GM19468 (cell line): ENCODE measurements around the gene NHEJ1.

ENCODE experiments used
- ATAC-seq: cut with Tn5 transposase; IDR thresholded peaks from one replicate; pipeline ENCODE4 v1.9.1; 2021; ENCODE audit warnings: mild to moderate bottlenecking, moderate library complexity, moderate number of reproducible peaks; ENCODE audit not compliant: unreplicated experiment; ENCODE audit errors: extremely low read depth

Gene NHEJ1

DNA sequence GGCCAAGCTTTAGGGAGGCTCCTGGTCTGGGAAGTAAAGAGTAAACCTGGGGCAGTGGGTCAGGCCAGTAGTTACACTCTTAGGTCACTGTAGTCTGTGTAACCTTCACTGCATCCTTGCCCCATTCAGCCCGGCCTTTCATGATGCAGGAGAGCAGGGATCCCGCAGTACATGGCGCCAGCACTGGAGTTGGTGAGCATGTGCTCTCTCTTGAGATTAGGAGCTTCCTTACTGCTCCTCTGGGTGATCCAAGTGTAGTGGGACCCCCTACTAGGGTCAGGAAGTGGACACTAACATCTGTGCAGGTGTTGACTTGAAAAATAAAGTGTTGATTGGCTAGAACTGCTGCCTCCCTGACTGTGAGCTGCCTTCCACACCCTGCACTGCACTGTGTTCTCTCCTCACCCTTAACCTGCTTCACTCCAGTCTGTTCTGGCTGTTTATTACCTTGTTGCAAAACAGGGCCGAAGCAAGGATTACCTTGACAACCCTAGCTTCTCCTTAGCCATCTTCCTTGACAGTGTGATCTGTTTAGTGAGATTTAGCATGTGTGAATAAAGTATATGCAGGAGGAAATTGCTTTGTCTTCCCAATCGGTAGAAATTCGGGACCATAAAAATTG, 22.6 kb upstream of the NHEJ1 start:
- ATAC-seq: no peak

DNA sequence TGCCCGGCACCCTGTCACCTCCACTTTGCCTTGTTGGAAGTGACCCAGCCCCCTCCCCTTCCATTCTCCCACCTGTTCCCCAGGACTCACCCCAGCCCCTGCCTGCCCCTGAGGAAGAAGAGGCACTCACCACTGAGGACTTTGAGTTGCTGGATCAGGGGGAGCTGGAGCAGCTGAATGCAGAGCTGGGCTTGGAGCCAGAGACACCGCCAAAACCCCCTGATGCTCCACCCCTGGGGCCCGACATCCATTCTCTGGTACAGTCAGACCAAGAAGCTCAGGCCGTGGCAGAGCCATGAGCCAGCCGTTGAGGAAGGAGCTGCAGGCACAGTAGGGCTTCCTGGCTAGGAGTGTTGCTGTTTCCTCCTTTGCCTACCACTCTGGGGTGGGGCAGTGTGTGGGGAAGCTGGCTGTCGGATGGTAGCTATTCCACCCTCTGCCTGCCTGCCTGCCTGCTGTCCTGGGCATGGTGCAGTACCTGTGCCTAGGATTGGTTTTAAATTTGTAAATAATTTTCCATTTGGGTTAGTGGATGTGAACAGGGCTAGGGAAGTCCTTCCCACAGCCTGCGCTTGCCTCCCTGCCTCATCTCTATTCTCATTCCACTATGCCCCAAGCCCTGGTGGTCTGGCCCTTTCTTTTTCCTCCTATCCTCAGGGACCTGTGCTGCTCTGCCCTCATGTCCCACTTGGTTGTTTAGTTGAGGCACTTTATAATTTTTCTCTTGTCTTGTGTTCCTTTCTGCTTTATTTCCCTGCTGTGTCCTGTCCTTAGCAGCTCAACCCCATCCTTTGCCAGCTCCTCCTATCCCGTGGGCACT, 21.9 kb upstream of the NHEJ1 start:
- no peak for ATAC-seq

DNA sequence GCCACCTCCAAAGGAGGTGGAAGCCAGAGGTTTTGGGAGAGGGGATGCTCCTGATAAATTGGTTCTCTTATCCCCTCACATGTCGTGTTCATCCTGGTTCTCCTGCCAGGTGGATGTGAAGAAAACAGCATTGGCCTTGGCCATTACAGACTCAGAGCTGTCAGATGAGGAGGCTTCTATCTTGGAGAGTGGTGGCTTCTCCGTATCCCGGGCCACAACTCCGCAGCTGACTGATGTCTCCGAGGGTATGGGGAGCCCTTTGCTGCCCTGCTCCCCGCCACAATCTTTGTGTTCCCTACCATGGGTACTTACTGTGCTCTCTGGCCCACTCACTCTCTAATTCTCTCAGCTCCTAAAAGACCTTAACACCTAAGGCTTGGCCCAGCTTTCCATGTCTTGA, 20.9 kb upstream of the NHEJ1 start:
- no peak for ATAC-seq

DNA sequence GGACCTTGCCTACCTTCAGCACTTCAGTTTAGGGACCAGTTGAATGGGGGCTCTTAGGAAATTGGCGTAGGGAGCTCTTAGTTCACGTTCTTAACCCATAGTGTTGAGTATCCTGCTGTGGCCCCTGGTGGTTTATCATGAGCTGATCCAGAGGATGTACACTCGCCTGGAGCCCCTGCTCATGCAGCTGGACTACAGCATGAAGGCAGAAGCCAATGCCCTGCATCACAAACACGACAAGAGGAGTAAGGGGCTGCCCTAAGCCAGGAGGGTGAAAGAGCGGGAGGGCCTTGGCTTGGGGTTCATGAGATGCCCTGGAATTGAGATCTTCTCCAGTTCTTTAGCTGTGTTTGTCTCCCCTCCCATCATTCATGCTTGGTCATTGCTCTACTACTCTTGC, 20.3 kb upstream of the NHEJ1 start:
- ATAC-seq: no peak

DNA sequence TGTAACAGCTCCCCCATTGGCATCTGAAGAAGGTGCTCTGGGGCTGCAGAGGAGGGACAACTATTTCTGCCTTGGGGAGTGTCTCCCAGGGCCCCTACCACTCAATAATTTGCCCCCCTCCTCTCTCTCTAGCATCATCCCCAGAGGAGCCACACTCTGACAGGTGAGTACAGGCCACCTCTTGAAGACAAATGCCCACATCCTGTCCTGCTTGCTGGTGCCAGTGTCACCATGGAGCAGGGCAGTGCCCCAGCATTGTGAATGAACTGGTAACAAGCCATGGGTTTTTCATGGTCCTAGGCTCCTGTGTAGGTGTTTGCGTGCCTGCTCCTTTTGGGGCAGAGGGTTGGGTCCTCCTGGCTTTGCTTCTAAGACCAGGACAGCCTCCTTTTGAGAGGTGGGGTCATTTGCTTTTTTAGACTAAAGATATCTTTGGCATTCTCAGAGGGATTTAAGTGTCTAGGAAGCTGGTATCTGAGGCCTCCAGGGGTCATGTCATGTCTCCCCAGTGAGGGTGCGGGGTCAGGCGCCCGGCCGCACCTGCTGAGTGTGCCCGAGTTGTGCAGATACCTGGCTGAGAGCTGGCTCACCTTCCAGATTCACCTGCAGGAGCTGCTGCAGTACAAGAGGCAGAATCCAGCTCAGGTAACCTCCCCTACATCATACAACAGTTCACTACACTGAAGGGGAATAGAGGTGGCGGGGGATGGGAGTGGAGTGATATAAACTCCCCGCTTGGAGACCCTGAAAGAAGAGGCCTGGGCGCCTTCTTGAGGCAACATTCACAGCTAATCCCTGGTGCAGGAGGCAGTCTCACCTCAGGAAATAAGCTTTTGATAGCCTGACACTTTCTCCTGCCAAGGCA, 19.2 kb upstream of the NHEJ1 start:
- no peak for ATAC-seq

DNA sequence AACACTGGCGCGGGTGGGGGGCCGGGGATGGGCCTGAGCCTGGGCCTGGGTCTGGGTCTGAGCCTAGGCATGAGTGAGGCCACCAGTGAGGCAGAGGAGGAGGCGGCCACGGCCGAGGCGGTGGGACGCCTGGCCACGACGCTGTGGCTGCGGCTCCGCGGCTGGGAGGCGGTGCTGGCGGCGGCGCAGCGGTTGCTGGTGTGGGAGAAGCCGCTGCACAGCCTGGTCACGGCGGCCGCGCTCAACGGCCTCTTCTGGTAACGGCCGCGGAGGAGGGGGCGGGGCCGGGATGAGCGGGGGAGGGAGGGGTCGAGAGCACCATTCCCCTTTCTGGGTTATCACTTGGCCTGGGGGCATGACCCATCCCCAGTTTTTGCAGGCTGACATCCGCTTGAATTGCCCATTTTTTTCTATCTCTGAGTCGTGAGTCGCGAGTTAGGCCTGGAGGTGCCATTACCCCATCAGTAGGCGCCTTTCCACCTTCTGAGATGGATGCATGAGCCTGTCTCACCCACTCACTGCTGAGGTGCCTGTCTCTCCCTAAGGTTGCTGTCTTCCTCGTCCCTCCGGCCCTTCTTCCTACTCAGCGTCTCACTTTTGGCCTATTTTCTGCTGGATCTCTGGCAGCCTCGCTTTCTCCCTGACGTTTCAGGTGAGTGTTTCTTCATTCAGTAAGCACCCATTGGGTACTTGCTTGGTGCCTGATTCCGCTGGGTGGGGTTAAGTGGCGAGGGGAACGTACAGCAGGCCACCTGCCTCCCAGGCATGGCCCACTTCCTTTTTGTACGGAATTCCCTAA, 18.0 kb upstream of the NHEJ1 start:
- ATAC-seq: peak; percentile 4

DNA sequence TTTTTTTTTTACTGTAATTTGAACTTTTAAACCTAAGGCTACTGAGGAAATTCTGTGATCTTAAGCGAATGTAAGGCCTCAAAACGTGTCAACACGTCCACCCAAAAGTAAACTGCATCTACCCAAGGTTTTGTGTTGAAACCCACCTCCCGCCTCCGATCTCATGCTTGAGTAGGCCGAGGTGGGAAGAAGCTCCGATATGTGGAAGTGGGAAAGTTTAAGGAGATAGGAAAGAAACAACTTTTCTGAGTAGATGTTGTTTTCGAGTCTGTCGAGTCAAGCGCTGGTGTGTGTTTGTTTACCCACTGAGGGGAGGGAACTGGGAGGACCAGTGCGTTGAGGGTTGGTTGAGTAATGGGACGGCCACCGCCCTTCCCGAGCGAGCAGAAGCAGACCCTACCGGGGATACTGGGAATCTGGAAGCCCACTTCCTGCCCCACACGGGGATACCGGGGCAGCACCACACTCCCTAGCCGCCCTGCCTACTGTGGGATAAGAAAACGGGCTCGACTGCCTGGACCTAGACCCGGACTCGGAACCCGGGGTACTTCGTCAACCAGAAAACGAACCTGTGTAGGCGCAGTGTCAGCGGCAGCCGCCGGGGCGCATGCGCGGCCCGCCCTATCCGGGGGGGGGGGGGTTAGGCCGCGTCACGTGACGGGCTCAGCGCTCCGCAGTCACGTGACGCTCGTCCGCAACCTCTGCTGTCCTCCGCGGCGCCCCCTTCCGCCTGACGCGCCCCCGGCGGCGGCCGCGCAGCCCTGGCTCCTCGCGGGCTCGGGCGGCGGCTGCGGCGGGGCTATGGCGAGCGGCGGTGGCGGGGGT, 17.1 kb upstream of the NHEJ1 start, which contains the start of gene RETREG2:
Gene RETREG2 (plus strand): TSS at position 724 of the 825 bp plus-strand sequence. CDS start 78 bp downstream, at position 802.
- ATAC-seq: peak; percentile 8

DNA sequence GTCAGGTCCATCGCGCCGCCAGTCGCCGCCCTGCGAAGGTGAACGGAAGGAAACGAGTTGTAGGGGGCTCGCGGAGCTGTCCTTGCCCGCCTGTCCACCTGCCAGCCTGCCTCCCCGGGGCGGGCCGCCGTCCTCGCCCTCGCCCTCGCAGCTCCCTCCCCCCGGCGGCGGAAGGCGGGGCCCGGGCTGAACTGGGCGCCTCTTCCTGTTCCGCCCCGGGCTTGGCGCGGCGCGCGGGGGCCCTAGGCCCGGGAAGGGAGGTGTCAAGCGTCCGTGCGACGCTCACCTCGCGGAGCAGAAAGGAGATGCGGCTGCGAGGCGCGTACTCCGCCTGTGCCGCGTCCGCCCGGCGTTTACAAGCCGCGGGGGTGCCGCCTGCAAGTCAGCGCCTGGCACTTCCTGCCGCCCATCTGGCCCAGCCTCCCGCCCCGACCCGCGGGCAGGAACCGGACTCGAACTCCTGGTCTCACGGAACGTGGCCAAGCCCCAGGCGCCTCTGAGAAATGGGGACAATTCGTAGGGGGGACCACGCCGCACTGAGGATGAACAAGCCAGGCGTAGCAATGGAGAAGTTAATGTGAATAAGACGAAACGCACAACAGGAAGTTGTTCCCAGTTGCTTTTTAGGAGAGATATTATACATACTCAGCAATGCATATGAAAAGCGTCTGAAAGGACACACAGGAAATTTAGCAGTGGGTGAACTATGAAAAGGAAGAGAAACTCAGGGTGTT, 16.4 kb upstream of the NHEJ1 start, which contains the start of gene CNPPD1:
Gene CNPPD1 (minus strand): TSS at position 108 of the 734 bp plus-strand sequence. CDS start 97 bp downstream, at position 11.
- ATAC-seq: peak; percentile 42

DNA sequence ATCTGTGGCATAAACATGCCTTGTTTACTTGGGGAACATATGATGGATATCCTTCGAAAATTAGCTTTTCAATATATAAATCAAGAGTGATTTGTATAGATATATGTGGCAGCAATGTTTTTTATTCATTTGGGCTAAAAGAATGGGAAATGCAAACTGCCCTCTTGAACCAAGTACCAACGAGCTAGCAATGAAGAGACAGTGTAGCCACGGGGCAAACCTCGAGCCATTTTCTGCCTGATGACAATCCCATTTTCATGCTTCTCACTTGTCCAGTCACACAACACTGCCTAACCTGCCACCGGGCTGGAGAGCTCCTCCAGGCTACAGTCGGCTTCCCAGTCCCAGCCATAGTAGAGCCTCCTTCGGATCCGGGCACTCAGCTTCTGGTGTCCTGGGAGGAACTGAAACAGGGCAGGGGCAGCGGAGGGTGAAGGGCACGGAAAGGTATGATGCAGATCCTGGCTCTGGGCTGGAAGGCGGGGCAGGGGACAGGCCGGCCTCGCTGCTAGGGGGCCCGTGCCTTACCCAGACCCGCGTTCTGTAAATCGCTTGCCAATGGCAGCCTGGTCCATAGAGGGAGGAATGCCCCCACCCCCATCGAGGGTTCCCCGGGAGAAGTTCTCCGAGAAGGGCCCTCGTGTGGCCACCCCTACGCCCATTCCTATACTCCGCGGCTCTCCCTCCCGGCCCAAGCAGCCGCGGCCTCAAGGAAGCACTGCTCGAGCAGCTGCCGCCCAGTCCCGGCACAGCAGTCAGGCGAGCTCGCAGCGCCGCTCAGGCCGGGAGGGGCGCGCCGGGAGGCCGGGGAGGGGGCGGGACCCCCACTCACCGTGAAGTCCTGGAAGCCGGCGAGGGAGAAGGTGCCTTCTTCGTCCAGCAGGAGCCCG, 15.6 kb upstream of the NHEJ1 start:
- no peak for ATAC-seq

DNA sequence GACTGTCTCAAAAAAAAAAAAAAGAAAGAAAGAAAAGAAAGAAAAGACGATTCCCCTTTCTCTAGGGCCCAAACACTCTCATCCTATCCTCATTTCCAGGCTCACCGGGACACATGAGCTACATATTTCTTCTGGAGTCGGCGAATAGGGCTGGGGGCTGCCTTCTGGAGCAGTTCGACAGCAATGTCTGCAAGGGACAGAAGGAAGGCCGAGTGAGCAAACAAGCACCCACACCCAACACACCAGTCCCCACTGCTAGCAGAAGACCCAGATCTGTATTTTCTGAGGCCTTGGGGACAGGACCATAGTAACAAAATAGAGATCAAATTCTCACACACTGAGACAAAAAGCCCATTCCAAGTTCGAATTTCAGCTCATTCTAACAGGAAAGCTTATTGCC, 14.9 kb upstream of the NHEJ1 start:
- no peak for ATAC-seq

DNA sequence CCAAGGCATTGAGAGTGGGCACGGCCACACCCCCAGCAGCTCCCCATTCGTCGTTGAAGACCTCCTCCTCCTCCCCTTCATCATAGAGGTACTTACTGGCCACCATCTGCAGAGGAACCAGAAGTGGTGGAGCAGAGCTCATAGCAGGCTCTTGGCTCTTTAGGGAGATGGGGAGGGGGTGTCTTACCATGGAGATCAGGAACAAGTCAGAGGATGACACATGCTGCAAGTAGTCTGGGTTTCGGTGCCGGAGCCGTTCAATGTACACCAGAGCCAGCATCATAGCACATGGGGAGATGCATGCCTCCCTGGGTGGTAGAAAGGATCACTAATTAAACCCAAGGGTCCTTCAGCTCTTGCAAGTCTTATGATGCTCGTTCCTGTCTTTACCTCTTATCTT, 14.2 kb upstream of the NHEJ1 start:
- ATAC-seq: no peak

DNA sequence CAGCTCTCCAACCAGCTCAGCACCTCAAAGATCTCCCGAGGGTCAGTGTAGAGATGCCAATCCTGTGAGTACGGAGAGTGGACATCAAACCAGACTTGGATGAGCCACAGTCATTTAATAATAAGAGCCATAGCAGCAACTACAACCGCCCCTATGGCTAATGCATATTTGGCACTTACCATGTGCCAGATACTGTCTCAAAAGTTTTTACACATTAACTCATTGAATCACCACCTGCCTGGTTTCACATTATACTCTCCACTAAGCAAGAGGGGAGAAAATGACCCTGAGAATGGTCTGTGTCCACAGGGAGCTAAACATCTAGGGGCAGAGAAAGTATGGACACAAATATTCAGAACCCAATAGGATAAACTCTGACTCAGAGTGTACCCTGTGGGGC, 13.5 kb upstream of the NHEJ1 start:
- ATAC-seq: no peak

DNA sequence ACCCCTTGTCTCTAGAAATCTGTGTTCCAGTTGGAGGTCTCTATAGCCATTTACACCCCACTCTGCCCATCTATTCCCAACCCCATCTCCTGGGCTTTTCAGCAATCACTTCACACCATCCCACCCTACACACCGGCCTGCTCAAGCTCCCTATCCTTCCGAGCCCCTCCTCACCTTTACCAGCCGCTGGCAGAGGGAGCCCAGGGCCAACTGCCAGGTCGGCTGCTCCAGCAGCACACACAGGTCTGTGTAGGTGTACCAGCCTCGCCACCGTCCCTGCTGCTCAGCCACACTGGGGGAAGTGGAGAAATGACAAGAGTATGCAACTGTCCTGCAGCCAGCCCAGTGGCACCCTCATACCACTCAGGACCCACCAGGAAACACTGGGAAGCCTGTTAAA, 12.6 kb upstream of the NHEJ1 start:
- ATAC-seq: no peak

DNA sequence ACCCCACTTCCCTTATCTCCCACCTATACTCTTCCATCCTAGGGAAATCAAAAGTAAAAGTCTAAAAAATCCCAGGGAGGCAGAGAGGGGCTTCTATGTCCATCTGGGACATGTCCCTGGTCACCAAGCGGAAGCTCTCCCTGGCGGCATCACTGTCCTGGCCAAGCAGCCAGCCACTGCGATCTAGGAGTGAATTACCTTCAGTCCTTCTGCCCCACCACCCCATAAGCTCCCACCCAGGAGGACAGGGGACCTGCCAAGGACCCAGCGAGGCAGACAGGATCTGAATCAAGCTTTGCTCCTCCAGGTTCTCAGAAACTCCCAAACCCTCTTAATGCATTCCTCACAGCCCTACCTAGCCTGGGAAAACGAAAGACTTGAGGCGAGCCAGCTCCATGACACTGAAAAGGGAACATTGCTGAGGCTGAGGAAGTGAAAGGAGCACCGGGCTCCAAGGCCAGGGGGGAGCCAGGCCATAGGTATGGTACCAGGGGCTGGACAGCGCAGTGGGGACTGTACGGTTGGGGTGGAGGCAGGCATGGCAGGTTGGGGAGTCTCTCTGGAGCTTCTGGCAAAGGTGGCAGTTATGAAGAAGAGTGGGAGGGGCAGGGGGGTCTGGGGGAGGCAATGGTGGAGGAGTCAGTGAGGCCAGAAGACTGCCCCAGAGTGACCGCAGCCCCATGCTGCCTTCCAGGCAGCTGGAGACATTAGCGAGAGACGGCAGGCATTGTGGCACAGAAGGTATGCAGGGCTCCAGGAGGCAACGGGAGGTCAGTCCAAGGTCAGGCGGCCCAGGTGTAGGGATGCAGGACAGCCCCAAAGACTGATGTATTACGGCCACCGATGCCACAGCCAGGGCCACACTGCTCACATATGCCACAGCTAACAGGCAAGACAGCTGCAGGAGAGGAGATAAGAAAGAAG, 11.9 kb upstream of the NHEJ1 start:
- ATAC-seq: no peak

DNA sequence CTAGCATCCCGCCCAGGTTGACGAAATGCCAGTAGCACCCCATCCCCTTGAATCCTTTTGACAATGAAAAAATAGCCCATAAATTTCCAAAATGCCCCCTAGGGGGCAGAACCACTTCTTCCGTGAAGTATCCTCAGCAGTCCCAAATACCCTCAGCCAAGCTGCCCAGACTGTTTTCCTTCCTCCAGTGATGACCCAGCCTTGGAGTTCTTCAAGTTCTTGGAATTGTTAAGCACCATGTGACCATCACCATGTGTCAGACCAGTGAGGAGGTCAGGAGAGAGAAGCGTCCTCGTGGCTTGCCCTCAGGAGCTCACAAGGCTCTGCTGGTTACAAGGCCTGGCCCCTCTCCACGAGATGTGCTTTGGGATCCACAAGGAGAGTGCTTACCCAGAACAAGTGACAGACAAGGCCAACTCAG, 10.6 kb upstream of the NHEJ1 start:
- no peak for ATAC-seq

DNA sequence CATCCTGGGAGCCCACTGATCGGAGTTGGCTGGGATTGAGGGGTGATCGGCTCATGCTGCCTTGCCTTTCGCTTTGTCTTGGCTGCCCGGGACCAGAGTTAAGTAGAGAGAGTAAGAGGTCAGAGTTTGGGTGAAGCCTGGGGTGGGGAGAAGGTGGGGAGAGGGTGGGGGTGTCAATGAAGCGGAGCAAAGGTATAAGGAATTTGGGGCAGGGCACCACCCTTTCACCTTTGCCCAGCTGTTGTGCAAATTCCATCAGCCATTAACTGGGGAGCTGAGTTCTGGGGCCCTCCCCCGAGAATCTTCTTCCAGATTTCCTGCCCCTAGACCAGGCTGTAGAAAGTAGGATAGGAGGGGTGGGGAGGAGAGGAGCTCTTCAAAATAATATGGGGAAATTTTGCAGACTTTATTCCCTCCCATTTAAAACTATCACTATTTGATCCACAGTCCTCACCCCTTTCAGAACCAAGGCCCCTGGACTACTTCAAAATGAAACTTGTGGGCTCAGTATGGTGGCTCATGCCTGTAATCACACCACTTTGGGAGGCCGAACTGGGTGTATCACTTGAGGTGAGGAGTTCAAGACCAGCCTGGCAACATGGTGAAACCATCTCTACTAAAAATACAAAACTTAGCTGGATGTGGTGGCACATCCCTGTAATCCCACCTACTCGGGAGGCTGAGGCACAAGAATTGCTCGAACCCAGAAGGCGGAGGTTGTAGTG, 9.5 kb upstream of the NHEJ1 start, which contains the start of gene SLC23A3:
Gene SLC23A3 (minus strand): TSS at position 100 of the 725 bp plus-strand sequence. CDS start 45 bp downstream, at position 55.
- ATAC-seq: no peak
